Measurements from ENCODE around the gene FHIT.
"Not testable (repeated sequence)": the region's sequence is repeated elsewhere in the genome, so short reads cannot be mapped to it uniquely, and the experiment has no call there.

FHIT gene

DNA sequence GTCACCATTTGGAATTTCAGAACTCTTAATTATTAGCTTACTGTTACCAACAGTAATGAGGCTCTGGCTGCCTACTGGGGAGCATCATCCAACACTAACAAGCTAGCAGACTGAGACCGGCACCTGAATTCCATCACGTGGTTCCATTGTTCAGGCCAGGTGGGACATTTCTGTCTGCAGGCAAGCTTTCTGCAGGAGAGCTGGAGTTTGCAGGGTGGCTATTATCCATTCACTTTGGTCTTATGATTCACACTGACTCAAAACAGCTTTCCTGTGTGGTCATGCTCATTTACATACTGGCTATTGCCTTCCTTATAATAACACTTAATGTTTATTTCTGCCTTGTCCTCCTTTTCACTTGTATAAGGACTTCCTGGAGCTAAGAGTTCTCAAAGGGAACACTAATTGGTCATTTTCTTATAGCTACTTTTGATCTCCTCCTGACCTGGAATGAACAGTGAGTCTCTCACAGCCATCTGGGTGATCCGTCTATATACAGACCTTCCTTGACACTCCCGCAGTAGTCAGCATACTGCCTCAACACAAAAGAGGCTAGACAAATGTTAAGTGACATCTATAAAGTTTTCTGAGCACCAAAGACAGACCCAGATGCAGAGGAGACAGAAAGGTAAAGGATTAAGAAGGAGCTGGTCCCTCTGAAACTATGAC lies 695.4 kb downstream of the FHIT start:
- TF ChIP-seq CTCF (conservative IDR thresholded peaks at IDR 0.05; ENCODE audit: low read depth, low read length), result no peak
- DNase-seq (ENCODE audit: low read depth), result peak; percentile 15
- no peak overlapping the region for H3K4me3 ChIP-seq (ENCODE audit: low read depth, low read length)

GRCh38 chr3:60553144-60553543 lies 698.1 kb downstream of the FHIT start:
- H3K4me3 ChIP-seq (ENCODE audit: low read depth, low read length), result no peak overlapping the region
- DNase-seq (ENCODE audit: low read depth), result no peak
- TF ChIP-seq CTCF (conservative IDR thresholded peaks at IDR 0.05; ENCODE audit: low read depth, low read length), result no peak

- TF ChIP-seq CTCF (conservative IDR thresholded peaks at IDR 0.05; ENCODE audit: low read depth, low read length), result no peak
- no peak overlapping the region for H3K4me3 ChIP-seq (ENCODE audit: low read depth, low read length)
- DNase-seq (ENCODE audit: low read depth), result no peak
Measured at GRCh38 chr3:60552581-60552980, 698.7 kb downstream of the FHIT start.

DNA sequence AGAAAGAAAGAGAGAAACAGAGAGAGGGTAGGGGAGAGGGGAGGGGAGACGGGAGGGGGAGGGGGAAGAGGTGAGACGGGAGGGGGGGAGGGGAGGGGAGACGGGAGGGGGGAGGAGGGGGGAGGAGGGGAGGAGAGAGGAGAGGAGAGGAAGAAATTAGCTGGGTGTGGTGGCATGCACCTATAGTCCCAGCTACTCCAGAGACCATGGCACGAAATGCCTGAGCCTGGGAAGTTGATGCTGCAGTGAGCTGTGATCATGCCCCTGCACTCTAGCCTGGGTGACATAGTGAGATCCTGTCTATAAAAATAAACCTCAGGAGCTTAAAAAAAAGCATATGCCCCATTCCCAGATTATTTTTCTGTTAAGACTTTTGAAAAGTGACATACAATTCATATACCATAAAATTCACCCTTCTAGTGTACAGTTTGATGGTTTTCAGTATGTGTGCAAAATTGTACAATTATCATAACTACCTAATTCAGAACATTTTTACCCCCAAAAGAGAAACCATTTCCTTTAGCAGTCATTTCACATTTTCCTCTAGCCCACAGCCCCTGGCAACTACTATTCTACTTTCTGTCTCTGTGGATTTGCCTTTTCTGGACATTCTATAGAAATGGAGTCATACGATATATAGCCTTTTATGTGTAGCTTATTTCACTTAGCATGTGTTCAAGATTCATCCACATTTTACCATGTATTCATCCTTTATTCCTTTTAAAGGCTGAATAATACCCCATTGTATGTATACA lies 699.6 kb downstream of the FHIT start:
- H3K4me3 ChIP-seq (ENCODE audit: low read depth, low read length), result no peak overlapping the region
- no peak for DNase-seq (ENCODE audit: low read depth)
- no peak for TF ChIP-seq CTCF (conservative IDR thresholded peaks at IDR 0.05; ENCODE audit: low read depth, low read length)

GRCh38 chr3:60549863-60550262 lies 701.4 kb downstream of the FHIT start:
- TF ChIP-seq CTCF (conservative IDR thresholded peaks at IDR 0.05; ENCODE audit: low read depth, low read length), result no peak
- H3K4me3 ChIP-seq (ENCODE audit: low read depth, low read length), result no peak overlapping the region
- no peak for DNase-seq (ENCODE audit: low read depth)

- no peak overlapping the region for H3K4me3 ChIP-seq (ENCODE audit: low read depth, low read length)
- no peak for TF ChIP-seq CTCF (conservative IDR thresholded peaks at IDR 0.05; ENCODE audit: low read depth, low read length)
- DNase-seq (ENCODE audit: low read depth), result no peak
Measured at GRCh38 chr3:60542995-60543394, 708.3 kb downstream of the FHIT start.

GRCh38 chr3:60539394-60539793 lies 711.9 kb downstream of the FHIT start:
- not testable (repeated sequence) for DNase-seq (ENCODE audit: low read depth); H3K4me3 ChIP-seq (ENCODE audit: low read depth, low read length)
